ENCODE data around the gene TMEM248. TPM values are rescaled to one million over a fixed set of nuclear protein-coding genes. Genes with fewer than 3 reads are reported as not detected.

TMEM248 gene
- total and polyA plus RNA-seq, 2 of the 13 experiments (the other 11 are each of a cell fraction or from before 2014, with no cell fraction given) = 54.3 to 109 TPM

DNA sequence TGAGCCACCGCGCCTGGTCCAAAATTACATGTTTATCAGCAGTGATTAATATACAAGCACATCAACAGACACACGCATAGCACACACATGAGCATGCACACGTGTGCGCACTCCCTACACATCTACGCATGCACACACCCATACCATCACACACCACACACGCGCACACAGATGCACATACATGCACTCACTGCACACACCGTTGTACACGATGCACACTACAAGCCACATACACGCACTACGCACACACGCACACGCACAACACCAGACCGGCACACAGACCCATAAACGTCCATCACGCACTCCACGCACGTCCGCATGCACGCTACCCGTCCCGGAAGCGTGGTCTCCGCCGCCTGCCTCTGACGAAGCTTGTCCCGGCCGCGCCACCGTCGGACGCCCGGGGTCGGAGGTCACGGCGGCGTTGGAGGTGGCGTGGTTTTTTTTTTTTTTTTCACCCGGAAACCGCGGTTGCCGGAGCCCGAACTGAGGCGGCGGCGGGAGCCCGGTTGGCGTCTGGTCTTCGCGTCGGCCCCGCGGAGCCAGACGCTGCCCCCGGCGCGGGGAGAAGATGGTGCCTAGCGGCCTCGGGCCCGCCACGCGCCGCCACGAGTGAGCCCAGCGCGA is at the start of gene TMEM248 (continued):
- TF ChIP-seq ZNF607 (CRISPR knock-in tag; IDR thresholded peaks at IDR 0.05; ENCODE audit: borderline replicate concordance) (peak; percentile 92), IKZF1 (IDR thresholded peaks at IDR 0.05) (no peak), RFX1 (IDR thresholded peaks at IDR 0.05) (no peak), FOXJ3 (CRISPR knock-in tag; IDR thresholded peaks at IDR 0.05; ENCODE audit: borderline replicate concordance) (no peak), MATR3 (CRISPR knock-in tag; IDR thresholded peaks at IDR 0.05) (no peak), HCFC1 (IDR thresholded peaks at IDR 0.05; ENCODE audit: low read depth, low read length) (peak; percentile 62), ZNF616 (CRISPR knock-in tag; IDR thresholded peaks at IDR 0.05; ENCODE audit: low read depth) (peak; percentile 88; the same call in 1 of the 2 replicates), FOXO1 (CRISPR knock-in tag; IDR thresholded peaks at IDR 0.05) (peak; percentile 64; the same call in 1 of the 2 replicates), ELF3 (CRISPR knock-in tag; IDR thresholded peaks at IDR 0.05) (peak; percentile 98), ZNF773 (CRISPR knock-in tag; IDR thresholded peaks at IDR 0.05; ENCODE audit: borderline replicate concordance) (peak; percentile 54; the same call in 1 of the 2 replicates), TRIM24 (CRISPR knock-in tag; IDR thresholded peaks at IDR 0.05) (no peak), TEAD2 (CRISPR knock-in tag; IDR thresholded peaks at IDR 0.05) (no peak), ZNF569 (CRISPR knock-in tag; IDR thresholded peaks at IDR 0.05; ENCODE audit: borderline replicate concordance) (no peak), GTF2F1 (IDR thresholded peaks at IDR 0.05; ENCODE audit: low read length) (no peak), WIZ (CRISPR knock-in tag; IDR thresholded peaks at IDR 0.05) (no peak; the same call in 1 of the 2 replicates)
- TF ChIP-seq, protein P1, sequence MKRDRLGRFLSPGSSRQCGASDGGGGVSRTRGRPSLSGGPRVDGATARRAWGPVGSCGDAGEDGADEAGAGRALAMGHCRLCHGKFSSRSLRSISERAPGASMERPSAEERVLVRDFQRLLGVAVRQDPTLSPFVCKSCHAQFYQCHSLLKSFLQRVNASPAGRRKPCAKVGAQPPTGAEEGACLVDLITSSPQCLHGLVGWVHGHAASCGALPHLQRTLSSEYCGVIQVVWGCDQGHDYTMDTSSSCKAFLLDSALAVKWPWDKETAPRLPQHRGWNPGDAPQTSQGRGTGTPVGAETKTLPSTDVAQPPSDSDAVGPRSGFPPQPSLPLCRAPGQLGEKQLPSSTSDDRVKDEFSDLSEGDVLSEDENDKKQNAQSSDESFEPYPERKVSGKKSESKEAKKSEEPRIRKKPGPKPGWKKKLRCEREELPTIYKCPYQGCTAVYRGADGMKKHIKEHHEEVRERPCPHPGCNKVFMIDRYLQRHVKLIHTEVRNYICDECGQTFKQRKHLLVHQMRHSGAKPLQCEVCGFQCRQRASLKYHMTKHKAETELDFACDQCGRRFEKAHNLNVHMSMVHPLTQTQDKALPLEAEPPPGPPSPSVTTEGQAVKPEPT (CRISPR knock-in tag; IDR thresholded peaks at IDR 0.05; ENCODE audit: low read depth) = peak; percentile 28; the same call in 1 of the 2 replicates
- TF ChIP-seq, protein P2, sequence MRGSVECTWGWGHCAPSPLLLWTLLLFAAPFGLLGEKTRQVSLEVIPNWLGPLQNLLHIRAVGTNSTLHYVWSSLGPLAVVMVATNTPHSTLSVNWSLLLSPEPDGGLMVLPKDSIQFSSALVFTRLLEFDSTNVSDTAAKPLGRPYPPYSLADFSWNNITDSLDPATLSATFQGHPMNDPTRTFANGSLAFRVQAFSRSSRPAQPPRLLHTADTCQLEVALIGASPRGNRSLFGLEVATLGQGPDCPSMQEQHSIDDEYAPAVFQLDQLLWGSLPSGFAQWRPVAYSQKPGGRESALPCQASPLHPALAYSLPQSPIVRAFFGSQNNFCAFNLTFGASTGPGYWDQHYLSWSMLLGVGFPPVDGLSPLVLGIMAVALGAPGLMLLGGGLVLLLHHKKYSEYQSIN (CRISPR knock-in tag; IDR thresholded peaks at IDR 0.05; ENCODE audit: borderline replicate concordance) = no peak
- TF ChIP-seq, protein P3, sequence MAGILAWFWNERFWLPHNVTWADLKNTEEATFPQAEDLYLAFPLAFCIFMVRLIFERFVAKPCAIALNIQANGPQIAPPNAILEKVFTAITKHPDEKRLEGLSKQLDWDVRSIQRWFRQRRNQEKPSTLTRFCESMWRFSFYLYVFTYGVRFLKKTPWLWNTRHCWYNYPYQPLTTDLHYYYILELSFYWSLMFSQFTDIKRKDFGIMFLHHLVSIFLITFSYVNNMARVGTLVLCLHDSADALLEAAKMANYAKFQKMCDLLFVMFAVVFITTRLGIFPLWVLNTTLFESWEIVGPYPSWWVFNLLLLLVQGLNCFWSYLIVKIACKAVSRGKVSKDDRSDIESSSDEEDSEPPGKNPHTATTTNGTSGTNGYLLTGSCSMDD (CRISPR knock-in tag; IDR thresholded peaks at IDR 0.05) = no peak
- TF ChIP-seq, protein P4, sequence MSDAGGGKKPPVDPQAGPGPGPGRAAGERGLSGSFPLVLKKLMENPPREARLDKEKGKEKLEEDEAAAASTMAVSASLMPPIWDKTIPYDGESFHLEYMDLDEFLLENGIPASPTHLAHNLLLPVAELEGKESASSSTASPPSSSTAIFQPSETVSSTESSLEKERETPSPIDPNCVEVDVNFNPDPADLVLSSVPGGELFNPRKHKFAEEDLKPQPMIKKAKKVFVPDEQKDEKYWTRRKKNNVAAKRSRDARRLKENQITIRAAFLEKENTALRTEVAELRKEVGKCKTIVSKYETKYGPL (CRISPR knock-in tag; IDR thresholded peaks at IDR 0.05) = no peak
- TF ChIP-seq, protein P5, sequence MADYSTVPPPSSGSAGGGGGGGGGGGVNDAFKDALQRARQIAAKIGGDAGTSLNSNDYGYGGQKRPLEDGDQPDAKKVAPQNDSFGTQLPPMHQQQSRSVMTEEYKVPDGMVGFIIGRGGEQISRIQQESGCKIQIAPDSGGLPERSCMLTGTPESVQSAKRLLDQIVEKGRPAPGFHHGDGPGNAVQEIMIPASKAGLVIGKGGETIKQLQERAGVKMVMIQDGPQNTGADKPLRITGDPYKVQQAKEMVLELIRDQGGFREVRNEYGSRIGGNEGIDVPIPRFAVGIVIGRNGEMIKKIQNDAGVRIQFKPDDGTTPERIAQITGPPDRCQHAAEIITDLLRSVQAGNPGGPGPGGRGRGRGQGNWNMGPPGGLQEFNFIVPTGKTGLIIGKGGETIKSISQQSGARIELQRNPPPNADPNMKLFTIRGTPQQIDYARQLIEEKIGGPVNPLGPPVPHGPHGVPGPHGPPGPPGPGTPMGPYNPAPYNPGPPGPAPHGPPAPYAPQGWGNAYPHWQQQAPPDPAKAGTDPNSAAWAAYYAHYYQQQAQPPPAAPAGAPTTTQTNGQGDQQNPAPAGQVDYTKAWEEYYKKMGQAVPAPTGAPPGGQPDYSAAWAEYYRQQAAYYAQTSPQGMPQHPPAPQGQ (CRISPR knock-in tag; IDR thresholded peaks at IDR 0.05; ENCODE audit: borderline replicate concordance) = peak; percentile 66; the same call in 1 of the 2 replicates
- TF ChIP-seq, protein P6, sequence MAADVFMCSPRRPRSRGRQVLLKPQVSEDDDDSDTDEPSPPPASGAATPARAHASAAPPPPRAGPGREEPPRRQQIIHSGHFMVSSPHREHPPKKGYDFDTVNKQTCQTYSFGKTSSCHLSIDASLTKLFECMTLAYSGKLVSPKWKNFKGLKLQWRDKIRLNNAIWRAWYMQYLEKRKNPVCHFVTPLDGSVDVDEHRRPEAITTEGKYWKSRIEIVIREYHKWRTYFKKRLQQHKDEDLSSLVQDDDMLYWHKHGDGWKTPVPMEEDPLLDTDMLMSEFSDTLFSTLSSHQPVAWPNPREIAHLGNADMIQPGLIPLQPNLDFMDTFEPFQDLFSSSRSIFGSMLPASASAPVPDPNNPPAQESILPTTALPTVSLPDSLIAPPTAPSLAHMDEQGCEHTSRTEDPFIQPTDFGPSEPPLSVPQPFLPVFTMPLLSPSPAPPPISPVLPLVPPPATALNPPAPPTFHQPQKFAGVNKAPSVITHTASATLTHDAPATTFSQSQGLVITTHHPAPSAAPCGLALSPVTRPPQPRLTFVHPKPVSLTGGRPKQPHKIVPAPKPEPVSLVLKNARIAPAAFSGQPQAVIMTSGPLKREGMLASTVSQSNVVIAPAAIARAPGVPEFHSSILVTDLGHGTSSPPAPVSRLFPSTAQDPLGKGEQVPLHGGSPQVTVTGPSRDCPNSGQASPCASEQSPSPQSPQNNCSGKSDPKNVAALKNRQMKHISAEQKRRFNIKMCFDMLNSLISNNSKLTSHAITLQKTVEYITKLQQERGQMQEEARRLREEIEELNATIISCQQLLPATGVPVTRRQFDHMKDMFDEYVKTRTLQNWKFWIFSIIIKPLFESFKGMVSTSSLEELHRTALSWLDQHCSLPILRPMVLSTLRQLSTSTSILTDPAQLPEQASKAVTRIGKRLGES (CRISPR knock-in tag; IDR thresholded peaks at IDR 0.05; ENCODE audit: borderline replicate concordance) = no peak
